Measurements from ENCODE around the gene TLR3. TPM values are rescaled to one million over a fixed set of nuclear protein-coding genes. Genes with fewer than 3 reads are reported as not detected.

Gene TLR3
- total RNA-seq, 1 donor from 2014 or later: 1.9 TPM

GRCh38 chr4:186036976-186037581 is 31.9 kb upstream of the TLR3 start:
- DNase-seq (ENCODE audit: low read depth) (no peak), FAIRE-seq (no peak)
- Histone ChIP-seq H3K27me3 (ENCODE audit: insufficient read depth, low read length) (peaks cover 15% of the 10 kb centered on the region), H3K4me2 (ENCODE audit: low read length) (no peak overlapping the region), H3K79me2 (ENCODE audit: insufficient read depth, low read length) (no peaks in the 10 kb centered on the region), H3K4me3 (ENCODE audit: insufficient read depth, low read depth, low read length) (no peak overlapping the region), H4K20me1 (ENCODE audit: insufficient read depth, low read length) (no peaks in the 10 kb centered on the region), H3K9ac (ENCODE audit: low read length) (no peak overlapping the region), H2AFZ (ENCODE audit: low read depth, low read length) (no peak overlapping the region), H3K36me3 (ENCODE audit: insufficient read depth, low read length) (no peaks in the 10 kb centered on the region), H3K9me3 (ENCODE audit: insufficient read depth, low read depth, low read length) (peaks cover 9% of the 10 kb centered on the region), H3K4me1 (ENCODE audit: insufficient read depth, low read length) (no peaks in the 10 kb centered on the region), H3K27ac (ENCODE audit: low read depth, low read length) (no peak overlapping the region)
- no peak for TF ChIP-seq EZH2 (IDR thresholded peaks at IDR 0.05; ENCODE audit: insufficient read depth, low read length)
- no peak for TF ChIP-seq CTCF (IDR thresholded peaks at IDR 0.05; ENCODE audit: insufficient read depth, low read depth, low read length)
- Mint-ChIP-seq H3K4me3 (ENCODE audit: unreplicated experiment) (no peak overlapping the region), H3K9me3 (ENCODE audit: unreplicated experiment) (peaks cover 15% of the 10 kb centered on the region), H3K4me1 (ENCODE audit: low read depth, unreplicated experiment) (no peaks in the 10 kb centered on the region), H3K36me3 (ENCODE audit: low read depth, unreplicated experiment) (peaks cover 4% of the 10 kb centered on the region), H3K27me3 (ENCODE audit: low read depth, unreplicated experiment) (peaks cover 2% of the 10 kb centered on the region), H3K27ac (ENCODE audit: unreplicated experiment) (no peak overlapping the region)

GRCh38 chr4:186037692-186038658 is 31.0 kb upstream of the TLR3 start:
- H3K9me3 ChIP-seq (ENCODE audit: insufficient read depth, low read depth, low read length): peaks cover 9% of the 10 kb centered on the region
- H3K27me3 ChIP-seq (ENCODE audit: insufficient read depth, low read length): peaks cover 15% of the 10 kb centered on the region
- H3K4me2 ChIP-seq (ENCODE audit: low read length): no peak overlapping the region
- H3K9ac ChIP-seq (ENCODE audit: low read length): no peak overlapping the region
- FAIRE-seq (peak; percentile 41), DNase-seq (ENCODE audit: low read depth) (peak; percentile 54)
- no peaks in the 10 kb centered on the region for H3K4me1 ChIP-seq (ENCODE audit: insufficient read depth, low read length)
- H3K27me3 Mint-ChIP-seq (ENCODE audit: low read depth, unreplicated experiment): peaks cover 2% of the 10 kb centered on the region
- peaks cover 15% of the 10 kb centered on the region for H3K9me3 Mint-ChIP-seq (ENCODE audit: unreplicated experiment)
- no peak overlapping the region for H3K27ac ChIP-seq (ENCODE audit: low read depth, low read length)
- H4K20me1 ChIP-seq (ENCODE audit: insufficient read depth, low read length): no peaks in the 10 kb centered on the region
- H3K36me3 ChIP-seq (ENCODE audit: insufficient read depth, low read length): no peaks in the 10 kb centered on the region
- peak; percentile 89 for TF ChIP-seq CTCF (IDR thresholded peaks at IDR 0.05; ENCODE audit: insufficient read depth, low read depth, low read length)
- TF ChIP-seq EZH2 (IDR thresholded peaks at IDR 0.05; ENCODE audit: insufficient read depth, low read length): no peak
- H2AFZ ChIP-seq (ENCODE audit: low read depth, low read length): no peak overlapping the region
- no peaks in the 10 kb centered on the region for H3K4me1 Mint-ChIP-seq (ENCODE audit: low read depth, unreplicated experiment)
- no peak overlapping the region for H3K27ac Mint-ChIP-seq (ENCODE audit: unreplicated experiment)
- H3K4me3 Mint-ChIP-seq (ENCODE audit: unreplicated experiment): no peak overlapping the region
- H3K79me2 ChIP-seq (ENCODE audit: insufficient read depth, low read length): no peaks in the 10 kb centered on the region
- no peak overlapping the region for H3K4me3 ChIP-seq (ENCODE audit: insufficient read depth, low read depth, low read length)
- peaks cover 4% of the 10 kb centered on the region for H3K36me3 Mint-ChIP-seq (ENCODE audit: low read depth, unreplicated experiment)
